Activated CD8-positive, alpha-beta memory T cell treated with anti-CD3 and anti-CD28 coated beads, Interleukin-2, amount 50 U/mL, for 24 hours (primary cell): Measurements from ENCODE around the gene UXS1.
"Not testable (repeated sequence)": the region's sequence is repeated elsewhere in the genome, so short reads cannot be mapped to it uniquely, and the experiment has no call there.

Source experiments
- DNase-seq: peaks from one replicate; pipeline ENCODE4 v3.0.0-alpha.2; 2020; ENCODE audit errors: extremely low read depth

The UXS1 gene

DNA sequence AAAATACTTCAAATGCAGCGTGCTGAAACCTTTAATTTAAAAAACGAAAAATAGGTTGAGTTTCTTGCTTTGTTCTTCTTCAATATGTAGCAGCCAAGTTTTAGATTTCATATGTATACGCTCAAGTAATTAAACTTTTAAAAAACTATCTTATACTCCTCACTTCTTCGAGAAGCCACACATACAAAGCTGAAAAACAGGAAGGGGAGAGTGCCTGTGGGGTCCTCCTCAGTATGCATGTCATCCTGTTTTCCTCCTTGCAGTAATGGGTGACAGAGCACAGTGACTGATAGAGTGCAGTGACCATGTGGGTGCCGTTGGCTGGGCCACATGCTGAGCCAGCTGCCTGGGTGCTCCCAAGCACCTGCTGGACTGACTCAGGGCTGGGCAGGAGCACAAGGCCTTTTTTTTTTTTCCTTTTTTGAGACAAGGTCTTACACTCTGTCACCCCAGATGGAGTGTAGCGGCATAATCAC lies 33.3 kb downstream of the UXS1 start:
- DNase-seq, result no peak

DNA sequence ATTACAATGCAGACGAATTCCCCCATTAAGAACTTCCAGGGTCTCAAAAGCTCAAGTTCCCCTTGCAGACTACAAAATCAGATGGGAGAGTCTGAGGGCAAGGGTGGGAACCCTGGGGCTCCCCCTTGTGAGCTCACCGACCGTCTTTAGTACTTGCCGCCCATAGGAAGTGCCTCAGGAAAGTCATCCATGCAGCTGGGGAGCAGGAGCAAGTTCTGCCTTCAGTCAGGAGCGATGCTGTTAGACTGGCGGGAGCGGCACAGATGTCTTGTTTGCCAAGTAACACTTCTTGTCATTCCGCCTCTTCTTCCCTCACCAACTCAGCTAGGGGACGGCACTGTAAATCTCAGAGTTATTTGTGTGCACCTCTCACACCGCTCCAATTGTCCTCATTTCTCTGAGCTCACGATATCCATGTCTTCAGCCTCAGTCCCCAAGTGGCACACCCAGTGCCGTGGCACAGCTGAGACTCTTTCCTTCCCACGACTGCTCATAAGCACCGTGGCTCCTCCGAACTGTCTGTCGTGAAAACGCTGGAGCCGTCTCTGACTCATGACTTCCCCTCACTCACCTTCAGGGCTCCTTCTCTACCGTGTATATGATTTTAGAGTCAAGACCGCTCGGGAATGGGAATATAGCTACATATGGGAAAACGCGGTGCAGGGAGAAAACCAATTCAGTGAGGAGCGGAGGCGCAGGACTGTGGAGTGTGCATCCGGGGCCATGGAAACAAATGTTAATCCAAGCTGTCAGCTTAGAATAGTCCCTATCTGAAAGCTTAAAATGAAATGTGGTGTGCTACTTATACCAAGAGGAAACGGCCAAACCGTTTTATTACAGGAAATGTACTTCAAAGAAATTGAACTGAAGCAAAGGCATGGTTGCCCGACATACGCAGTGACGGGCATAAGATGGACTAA lies 34.0 kb downstream of the UXS1 start:
- DNase-seq, result no peak

DNA sequence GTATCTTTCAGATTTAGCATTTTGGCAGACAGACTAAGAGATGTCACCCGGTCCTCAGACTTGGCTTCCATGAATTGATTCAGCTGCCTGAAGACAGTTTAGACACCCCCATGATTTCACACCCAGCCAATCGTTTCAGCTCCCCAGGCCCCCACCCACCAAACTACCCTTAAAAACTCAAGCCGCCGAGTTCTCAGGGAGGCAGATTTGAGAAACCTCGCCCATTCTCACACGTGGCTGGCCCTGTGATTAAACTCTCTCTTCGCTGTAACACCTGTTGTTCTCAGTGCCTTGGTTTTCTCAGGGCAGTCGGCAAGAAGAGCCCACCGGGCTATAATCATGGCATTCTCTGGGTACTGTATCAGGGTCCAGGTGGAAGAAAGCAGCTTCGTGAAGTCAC lies 35.2 kb downstream of the UXS1 start:
- no peak for DNase-seq

DNA sequence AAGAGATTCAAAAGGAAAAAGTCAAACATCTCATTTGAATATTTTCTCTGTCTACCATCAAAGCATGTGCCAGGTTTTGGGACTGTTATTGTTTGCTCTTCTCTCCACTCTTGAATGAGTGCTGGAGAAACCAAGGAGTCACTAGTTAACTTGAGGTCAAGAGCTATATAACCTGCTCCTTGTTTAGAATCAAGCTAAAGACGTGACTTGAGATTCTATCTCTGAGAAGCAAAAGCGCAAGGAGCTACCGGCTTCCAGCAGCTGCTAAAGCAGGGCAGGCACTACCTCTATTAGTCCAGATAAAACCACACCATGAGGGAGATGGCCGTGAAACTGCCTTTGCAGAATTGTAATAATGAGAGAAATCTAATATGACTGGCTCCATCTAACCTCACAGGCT lies 36.0 kb downstream of the UXS1 start:
- DNase-seq, result no peak

DNA sequence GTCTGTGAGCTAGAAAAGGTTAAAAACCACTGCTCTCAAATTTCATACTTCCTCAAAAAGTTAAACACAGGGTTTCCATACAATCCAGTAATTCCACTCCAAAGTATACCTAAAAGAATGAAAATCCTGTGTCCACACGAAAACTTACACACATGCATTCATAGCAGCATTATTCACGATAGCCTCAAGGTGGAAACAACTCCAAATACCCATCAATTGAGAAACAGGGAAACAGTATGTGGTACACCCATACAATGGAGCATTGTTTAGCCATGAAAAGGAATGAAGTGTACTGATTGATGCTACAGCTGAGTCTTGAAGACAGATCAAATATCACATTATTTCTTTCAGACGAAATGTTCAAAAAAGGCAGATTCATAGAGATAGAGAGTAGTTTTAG lies 36.7 kb downstream of the UXS1 start:
- no peak for DNase-seq

DNA sequence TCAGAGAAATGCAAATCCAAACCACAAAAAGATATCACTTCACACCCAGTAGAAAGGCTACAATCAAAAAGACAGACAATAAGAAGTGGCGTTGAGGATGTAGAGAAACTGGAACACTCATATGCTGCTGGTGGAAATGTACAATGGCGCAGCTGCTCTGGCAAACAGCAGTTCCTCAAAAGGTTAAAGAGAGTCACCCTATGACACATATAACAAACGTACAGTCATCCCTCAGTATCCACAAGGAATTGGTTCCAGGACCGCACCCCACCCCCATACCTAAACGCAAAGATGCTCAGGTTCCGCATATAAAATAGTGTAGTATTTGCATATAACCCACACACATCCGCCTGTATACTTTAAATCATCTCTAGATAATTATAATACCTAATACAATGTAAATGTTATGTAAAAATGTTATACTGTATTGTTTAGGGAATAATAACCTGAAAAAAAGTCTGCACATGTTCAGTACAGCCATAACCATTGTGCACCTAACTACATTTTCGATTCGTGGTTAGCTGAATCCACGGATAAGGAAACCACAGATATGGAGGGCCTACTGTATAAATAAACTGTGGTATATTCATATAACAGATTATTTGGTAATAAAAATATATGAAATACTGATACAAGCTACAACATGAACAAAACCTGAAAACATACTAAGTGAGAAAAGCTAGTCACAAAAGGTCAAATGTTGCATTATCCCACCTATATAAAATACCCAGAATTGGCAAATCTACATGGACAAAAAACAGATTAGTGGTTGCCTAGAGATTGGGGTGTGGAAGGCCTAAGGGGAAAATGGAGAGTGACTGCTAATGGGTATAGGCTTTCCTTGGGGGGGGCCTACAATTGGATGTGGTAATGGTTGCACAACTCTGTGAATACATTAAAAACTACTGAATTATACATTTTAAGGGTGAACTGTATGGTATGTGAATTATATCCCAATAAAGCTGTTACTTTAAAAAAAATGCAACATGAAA lies 37.5 kb downstream of the UXS1 start:
- DNase-seq, result no peak

DNA sequence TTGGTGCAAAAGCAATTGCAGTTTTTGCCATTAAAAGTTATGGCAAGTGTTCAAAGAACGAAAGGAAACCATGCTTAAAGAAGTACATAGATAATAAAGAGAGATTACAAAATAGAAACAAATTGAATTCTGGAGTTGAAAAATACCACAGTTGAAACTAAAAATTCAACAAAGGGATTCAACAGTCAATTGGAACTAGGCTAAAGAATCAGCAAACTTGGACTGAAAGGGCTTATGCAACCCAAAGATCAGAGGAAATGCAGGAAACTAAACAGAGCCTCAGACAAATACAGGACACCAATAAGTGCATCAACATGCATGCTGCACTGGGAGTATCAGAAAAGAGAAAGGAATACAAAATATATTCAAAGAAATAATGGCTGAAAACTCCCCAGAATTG lies 40.3 kb downstream of the UXS1 start:
- DNase-seq, result no peak

DNA sequence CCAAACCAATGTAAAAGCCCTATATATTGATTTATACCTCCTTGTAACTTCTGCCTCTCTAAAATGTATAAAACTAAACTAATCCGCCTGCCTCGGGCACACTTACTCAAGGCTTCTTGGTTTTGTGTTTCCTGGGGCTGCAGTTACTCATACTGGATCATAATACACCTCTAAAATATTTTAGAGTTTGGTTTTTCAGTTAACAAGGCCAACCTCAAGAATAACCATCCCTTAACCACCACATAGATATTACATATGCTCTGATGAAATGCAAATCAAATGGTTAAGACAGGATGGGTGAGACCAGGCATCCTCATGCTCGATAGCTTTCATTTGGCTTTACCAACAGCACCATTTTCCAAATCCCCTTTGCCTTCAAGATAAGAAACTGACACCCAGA lies 46.4 kb downstream of the UXS1 start:
- DNase-seq, result no peak

DNA sequence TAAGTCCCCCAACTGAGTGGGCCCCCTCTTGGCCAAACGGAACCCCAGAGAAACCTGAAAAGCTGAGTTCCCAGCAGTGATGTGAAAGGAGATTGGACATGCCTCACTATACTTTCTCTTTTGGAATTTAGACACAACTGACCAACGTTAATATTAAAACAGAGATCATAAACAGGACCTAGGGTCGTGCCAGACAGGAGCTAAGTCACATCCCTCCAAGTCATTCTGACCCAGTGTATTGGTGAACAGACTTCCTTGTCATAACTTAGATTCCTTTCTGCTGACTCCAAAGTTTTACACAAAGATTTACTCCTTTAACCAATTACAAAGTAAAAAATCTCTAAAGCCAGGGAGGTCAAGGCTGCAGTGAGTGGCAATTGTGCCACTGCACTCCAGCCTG lies 46.9 kb downstream of the UXS1 start:
- no peak for DNase-seq

DNA sequence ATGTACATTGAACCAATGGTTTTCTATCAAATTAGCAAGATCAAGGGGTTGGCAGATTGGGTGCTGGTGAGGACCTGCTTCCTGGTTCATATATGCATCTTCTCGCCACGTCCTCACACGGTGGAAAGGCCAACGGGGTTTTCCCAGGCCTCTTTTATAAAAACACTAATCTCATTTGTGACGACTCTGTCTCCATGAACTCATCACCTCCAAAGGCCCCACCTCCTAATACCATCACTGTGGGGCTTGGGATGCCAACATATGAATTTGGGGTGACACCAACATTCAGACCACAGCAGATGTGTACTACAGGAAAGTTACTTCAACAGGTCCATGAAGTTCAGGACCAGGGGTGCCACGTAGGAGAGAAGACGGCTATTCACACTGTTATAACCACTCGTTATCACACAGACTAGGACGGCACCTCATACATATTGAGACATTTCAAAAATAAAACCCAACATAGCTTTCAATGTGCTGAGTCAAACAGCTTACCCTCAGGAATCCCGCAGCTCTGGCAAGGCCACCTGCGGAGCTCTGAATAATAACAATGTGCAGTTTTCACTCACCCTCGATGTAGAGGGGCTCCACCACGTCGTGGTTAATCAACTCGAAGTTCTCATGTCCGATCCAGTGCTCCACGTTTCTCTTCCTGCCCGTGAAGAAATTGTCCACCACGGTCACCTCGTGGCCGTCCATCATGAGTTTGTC lies 49.3 kb downstream of the UXS1 start:
- no peak for DNase-seq

DNA sequence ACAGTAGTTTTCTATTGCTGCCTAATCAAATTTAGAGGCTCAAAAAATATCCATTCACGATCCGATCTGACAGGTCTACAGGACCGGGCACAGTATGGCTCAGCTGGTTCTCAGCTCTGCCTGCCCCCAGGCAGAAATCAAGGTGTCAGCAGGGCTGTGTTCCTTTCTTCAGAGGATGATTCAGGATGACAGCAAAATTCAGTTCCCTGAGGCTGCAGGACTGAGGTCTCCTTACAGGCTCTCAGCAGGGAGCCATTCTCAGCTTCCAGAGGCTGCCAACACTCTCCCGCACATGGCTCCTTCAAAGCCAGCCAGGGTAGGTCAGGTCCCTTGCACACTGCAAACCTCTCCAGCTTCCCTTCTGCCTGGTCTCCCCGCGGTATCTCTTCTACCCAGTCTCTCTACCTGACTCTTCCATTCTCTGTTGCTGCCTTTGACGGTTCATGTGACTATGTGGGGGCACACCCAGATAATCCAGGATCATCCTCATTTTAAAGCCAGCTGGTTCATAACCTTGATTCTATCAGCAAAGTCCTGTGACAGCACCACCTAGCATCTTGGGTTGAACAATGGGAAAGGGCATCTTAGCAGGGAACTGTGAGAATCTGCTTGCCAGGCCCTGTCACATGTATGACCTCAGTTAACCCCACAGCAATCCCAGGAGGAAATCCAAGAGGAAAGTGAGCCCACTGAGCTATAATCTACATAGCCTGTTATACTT lies 50.4 kb downstream of the UXS1 start:
- DNase-seq, result no peak

DNA sequence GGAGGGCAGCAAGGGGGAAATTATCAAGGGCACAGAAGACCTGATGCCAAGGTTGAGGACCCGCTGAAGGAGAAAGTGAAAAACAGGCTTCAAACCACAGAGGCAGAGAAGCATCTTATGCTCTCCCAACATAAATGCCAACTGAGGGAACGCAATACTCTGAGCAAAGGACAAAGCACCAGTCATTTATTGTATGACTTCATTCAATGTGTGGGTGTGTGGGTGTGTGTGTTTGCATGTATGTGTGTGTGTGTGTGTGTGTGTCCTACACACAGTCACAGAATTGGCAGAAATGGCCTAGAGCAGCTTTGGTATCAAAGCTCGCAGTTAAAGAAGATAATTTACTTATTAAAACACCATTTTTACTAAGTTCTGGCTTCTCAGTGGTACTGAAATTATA lies 51.4 kb downstream of the UXS1 start:
- DNase-seq, result no peak

DNA sequence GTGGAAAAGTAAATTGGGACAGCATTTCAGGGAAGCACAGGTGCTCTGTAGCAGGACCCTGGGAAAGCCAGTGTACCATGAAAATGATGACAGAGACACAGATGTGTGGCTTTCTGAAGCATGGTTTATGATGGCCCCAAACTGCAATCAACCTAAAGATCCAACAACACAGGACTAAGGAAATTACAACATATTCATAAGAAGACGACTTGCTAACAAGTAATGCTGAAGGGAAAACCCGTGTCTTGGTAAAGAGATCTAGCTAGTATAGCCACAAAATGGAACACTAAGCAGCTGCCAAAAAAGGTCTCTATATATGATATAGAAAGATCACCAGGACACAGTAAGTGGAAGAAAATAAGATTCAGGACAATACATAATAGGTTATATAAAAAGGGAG lies 53.2 kb downstream of the UXS1 start:
- no peak for DNase-seq

DNA sequence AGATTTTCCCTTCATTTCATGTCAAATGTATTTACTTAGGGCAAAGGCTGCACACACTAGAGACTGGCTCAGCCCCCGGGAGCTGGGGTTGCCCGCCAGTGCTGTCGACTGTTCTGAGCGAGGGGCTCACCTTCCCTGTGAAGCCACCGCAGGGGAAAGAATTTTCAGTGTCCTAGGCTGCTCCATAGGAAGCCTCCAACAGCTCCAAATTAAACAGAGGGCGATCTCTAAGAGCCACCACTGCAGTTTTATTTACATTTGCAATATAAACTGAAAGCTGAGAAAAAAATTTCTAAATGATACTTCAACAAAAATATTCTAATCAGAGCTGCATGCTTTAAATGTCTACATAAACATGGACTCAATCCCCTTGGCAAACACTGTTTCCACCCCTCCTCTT lies 54.0 kb downstream of the UXS1 start:
- no peak for DNase-seq

DNA sequence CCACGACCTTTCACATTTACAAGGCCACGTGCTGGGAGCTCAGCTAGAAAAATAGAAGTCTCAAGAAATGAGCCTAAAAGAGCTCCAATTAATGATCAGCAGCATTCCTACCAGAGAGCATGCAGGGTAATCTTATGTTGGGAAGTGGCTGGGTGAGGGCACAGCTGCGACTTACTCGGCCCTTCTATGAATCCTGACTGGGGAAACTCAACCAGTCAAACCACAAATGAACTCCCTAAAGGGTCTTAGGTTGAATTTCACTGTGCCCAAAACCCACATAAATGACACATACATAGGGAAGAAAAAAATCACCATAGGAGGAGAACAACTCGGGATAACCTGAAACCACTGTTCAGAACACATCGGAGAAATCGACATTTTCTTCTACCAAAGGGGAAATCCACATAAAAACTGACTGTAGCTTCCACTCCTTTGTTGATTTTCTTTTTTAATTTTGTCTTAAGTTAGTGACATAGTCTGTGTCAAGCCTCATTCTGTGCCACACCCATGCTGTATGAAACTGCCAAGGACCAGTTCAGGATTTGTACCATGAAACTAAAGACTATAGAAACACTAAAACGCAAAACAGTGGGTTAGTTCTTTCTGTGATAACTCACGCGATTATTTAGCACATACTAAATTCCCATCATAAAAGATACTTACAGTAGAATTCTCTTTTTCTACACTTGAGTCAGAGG lies 54.7 kb downstream of the UXS1 start:
- no peak for DNase-seq

DNA sequence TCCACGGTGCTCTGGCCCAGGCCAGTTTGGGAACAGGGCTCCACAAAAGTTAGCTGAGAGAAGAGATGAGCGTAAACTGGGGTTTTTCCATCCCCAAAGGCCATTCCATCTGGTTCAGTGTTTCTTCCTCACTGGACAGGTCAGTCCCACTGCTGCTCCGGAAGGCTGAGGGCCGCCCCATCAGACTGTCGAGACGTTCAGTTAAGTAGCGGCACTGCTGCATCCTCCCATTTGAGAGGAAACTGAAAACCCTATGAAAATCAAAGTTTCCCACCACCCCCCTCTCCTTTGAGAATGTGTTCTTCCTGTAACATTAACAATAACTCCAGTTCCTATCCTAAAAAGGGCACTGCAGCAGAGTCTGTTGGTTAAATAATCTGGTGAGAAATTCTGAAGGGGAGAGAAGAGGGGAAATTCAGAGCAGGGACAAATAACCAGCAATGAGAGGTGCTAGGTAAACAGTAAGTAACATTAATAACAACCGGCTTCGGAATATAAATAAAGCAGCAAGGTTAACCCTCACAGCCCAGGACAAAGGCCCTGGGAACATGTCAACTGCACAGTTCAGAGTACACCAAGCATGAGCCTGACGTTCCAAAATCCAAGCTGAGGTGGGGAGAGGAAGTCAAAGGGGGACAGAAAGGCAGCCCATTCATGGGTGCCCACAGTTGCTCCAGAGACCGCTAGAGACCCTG lies 55.4 kb downstream of the UXS1 start:
- no peak for DNase-seq

DNA sequence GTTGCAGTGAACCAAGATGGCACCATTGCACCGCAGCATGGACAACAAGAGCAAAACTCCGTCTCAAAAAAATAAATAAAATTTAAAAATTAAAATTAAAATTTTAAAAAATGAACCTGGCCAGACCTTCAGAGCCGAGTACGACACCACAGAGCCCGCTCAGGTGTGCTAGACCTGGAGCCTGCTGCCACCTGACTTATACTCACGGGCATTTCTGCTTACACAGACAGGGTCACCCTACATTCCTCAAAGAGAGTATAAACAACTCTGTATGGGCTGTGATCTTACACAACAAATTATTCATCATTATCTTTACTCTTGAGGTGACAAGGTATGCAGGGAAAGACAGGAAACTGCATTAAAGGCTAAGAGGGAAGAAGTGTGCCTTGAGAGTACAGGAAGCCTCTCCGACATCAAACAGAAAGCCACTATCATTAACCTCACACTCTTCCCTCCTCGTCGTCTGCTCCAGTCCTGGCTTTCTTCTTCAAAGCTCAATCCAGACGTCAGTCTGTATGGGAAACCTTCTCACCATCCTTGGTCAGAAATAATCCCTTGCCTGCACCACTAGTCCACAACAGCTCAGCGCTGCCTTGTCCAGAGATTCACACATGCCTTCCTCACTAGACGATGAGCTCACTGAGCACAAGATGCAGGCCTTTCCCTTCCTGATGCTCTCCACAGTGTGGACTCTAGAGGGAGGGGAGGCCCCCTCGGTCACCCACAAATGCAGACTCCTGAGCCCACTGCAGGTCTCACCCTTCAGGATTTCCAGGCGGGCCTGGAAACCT lies 56.2 kb downstream of the UXS1 start:
- no peak for DNase-seq

DNA sequence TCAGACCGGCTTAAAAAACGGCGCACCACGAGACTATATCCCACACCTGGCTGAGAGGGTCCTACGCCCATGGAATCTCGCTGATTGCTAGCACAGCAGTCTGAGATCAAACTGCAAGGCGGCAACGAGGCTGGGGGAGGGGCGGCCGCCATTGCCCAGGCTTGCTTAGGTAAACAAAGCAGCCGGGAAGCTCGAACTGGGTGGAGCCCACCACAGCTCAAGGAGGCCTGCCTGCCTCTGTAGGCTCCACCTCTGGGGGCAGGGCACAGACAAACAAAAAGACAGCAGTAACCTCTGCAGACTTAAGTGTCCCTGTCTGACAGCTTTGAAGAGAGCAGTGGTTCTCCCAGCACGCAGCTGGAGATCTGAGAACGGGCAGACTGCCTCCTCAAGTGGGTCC lies 62.9 kb downstream of the UXS1 start:
- not testable (repeated sequence) for DNase-seq
